Measurements from ENCODE around the gene ADCY1.
"Not testable (repeated sequence)": the region's sequence is repeated elsewhere in the genome, so short reads cannot be mapped to it uniquely, and the experiment has no call there.

ADCY1 gene

DNA sequence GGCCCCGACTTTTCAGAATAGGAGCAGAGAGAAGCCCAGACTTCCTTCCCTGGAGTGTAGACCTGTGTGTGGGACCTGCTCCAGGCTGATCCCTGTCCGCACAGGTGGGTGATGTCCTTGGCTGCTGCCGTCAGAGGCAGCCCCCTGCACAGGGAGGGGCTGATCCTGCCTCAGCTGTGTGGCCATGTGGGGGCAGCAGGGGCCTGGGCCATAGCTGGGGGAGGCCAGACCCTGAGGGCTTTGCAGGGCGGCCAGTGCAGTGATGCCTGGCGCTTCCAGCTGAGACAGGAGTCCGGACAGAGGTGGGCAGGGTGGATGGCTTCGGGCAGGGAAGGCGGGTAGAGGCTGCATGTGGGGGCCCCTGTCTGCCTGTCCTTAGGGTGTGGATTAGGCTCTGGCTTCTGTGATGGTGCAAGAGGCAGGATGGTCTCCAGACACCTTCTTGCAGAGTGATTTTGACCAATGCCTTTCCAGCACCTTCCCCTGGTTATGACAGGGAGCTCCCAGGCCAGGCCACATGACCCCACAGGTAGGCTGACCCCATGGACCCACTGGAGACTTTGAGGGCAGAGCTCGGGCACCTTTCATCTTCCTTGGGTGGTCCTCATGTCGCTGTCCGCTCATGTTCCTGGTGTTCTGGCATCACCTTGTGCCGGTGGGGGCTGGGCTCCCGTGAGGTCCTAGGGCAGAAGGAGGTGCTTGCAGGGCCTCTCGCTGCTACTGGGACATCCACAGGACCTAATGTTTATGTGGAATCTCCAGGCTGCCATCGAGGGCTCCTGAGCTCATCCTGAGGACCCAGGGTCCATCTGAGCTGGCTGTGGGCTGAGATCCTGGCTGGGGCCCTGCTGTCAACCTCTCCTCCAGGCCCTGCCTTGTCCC, 141.5 kb downstream of the ADCY1 start:
- no peak for DNase-seq

DNA sequence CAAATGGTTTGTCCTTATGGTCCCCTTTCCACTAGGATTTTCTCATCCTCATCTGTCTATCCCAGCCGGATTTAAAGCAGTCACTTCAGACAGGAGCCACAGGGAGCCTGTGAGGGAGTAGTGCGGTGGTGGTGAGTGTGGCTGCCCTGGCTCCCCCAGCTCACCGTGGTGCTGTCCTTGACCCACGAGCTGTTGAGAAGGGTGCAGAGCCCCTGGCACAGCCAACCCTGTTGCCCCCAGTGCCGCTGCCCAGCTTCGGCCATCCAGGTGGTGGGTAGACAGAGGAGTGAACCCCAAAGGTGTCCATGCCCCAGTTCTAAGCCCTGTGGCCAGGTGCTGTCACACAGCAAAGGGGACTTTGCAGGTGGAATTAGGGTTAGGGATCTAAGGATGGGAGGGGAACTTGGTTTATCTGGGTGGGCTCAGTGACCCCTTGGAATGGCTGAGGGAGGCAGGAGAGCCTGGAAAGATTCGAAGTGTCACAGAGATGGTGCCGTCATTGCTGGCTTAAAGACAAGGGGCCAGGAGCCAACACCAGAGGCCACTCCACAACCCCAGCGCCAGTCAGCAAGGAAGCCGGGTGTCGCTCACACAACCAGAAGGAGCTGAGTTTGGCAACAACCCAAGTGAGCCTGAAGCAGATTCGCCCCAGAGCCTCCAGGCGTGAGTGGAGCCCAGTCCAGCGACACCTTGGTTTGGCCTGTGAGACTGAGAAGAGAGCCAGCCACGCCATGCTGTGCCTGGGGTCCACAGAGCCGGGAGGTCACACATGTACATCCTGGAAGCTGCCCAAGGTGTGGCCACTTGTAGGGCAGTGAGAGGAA, 142.4 kb downstream of the ADCY1 start:
- DNase-seq: no peak

DNA sequence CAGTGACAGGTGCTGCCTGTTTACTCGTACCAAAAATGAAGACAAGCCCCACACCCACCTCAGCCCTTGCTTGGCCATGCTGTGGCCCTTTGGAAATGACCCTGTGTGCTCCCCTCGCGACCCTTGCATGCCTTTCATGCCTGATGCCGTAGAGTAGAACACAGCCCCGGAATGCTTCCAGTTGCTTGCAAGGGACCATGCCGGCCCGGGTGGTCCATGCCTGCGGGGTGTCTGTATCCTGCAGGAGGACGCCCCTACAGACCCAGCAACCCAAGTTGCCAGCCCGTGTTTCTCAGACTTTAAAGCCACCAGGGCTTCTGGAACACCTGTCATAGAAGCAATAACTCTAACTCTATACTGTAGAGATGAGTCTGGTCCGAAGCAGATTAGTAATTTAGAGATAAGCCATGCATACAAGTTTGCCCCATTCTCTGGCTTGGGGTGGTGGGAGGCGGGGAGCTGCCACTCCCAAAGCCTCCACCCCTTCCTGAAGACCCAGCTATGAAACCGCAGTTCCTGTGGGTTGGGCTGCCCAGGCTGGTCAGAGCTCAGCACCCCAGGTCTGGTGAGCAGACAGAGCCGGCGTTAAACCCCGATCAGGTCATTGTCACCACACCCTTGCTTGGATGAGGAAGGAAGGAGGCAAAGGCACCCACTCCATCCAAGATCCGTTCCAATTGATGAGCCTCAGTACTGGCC, 143.5 kb downstream of the ADCY1 start:
- DNase-seq: no peak

DNA sequence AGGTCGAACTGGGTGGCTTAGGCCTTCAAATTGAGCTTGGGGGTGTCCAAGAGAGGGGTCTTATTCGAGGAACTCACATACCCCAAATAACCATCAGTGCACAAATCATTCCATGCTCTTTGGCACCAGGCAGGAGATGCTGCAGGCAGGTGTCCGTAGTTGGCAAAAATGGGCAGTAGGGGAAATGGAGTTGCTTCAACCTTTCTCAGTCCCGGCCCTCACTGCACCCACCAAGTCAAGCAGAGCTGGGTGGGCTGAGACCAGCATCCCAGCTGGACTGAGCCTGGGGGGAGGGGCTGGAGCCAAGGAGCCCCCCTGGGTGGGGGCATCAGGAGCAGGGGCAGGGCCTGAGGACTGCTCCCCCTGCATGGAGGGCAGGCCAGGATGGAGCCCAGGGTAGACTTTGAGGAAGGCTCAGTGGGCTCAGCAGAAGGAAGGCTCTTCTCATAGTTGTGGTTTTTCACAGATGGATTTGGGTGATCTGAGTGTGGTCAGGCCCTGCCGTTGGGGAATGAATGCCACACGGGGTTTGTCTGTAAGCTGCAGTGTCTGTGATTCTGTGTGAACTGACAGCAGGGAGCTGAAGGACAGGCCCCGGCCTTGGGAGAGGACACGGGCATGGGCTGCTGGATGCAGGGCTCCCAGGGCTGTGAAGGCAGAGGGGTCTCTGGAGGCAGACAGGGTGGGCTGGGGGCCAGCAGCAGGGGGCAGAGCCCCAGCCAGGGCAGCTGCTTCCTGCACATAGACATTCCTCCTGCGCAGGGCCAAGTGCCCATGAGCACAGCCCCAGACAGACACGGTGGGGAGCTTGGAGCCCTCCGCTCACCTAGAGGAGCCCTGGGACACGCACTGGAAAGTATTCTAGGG, 144.5 kb downstream of the ADCY1 start:
- DNase-seq: no peak

DNA sequence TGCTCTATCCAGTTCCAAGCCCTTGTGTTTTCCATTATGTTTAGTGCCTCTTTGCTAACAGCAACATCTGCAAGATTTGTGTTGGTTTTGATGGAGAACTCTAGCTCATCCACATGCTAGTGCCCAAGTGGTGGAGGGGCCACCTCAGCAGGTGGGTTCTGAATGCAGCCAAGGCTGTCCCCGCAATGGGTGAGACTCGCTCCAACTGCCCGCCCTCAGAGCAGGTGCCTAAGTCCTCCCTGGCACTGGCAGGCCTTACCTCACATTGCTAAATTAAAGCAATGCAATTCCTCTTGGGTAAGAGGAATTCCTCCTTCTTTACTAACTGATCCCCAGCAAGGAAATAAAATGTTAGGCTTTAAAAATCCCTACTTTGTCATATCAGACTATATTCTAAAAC, 146.8 kb downstream of the ADCY1 start:
- DNase-seq: no peak

DNA sequence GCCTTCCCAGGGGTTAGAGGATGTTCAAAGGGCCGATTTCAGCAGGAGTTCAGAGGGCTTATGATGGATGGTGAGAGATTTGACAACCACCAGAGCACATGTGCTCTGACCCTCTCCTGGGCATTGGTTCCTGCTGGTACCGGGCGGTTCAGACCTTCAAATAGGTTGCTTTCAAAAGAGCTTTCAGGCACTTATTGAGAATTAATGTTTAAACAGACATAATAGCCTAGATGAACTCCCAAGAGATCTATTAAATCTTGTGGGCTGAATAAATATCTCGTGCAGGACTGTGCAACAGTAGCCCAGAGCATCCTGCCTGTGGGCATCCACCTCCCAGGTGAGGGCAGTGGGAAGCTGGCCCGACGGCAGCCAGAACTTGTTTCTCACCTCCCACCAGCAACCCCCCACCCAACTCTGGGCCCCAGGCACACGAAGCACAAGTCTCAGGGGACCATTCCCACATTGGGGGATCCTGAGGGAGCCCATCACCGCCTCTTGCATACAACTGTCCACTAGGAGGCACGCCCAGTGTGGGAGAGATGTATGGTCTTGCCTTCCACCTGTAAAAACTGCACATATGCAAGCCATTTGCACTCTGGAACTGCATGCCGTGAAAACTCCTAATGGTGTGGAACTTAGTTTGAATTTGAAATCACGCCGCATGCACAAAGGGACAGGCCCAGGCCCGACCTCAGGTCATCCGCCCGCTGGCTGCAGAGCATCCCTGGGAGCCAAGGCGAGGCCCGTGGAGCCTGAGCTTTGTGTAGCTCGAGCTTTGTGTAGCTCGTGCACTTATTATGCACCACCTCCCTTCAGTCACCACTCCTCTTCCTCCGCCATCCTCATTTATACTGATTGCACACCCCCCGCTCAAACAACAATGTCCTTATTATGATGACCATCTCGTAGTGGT, 147.8 kb downstream of the ADCY1 start:
- DNase-seq: no peak

DNA sequence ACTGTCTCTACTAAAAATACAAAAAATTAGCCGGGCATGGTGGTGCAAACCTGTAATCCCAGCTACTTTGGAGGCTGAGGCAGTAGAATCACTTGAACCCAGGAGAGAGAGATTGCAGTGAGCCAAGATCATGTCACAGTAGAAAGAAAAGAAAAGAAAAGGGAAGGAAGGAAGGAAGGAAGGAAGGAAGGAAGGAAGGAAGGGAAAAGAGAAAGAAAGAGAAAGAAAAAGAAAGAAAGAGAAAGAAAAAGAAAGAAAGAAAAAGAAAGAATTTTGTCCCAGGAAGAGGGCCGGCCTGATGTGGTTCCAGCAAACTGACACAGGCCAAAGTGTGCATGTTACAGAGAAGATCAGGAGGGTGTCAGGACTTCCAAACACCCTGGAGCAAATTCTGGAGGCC, 151.1 kb downstream of the ADCY1 start:
- DNase-seq: not testable (repeated sequence)

DNA sequence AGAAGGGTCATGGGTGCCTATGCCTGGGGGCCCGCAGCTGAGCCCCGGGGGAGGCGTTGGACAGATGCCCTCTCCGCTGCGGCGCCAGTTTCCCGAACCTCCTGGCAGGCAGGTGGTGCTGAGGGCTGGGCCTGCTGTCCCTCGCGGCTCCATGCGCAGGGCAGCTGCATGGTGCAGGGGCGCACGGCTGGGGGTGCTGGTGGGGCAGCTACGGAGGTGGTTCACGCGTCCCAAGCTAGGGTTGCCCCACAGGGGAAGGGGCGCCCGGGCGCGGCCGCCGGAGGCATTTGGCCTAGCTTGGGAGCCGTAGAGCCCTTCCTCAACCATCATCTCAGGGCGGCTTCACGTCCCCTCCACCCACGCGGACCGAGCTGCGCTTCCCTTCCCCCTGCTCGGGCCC, 152.7 kb downstream of the ADCY1 start:
- no peak for DNase-seq

DNA sequence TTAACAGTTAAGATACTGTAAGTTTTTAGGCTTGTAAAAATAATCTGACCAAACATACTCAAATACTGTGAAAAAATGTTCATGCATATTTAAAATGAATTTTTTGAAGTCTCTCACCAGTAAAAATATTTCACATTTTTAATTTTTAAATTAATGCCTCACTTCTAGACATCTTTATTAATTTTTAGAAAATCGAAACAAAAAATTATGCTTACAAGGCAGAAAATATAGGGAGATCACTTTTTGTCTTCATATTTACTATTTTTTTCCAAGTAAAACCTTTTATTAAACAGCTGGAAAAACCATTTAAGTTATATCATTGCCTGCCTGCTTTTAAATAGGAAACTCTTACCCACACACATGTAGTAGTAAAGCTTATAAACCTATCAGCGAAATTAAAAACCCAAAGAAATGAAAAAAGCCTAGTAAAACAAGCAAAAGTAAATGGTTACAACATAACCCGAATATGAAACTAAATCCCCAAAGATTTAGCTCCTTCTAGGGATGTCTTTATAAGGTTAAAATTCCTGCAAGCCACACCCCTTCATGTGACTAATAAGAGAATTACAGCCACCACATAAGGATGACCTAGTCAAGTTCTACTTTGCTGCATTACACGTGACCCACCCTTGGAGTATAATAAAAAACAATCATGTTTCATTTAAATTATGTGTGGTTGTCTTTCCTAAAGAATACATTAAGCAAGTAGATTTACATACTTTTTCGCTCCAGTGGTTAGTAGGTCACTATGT, 157.7 kb downstream of the ADCY1 start:
- DNase-seq: peak; percentile 52

DNA sequence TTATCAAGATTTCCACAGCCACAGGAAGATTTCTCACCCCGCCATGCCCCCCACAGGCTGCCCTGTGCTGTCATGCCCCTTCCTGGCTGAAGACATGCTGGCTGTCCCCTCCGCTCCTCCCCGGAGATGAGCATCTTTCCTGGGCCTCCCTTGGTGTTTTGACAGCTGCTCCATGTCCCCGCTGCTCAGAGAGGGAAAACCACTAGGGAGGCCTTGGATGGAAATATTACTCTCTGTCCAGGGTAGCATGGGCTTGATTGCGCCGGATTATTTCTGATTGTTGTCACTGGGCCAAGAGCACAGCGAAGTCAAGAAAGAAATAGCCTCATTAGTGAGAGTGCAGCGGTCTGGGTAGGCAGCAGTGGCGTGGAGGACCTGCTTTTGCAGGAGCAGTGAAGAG, 164.8 kb downstream of the ADCY1 start:
- DNase-seq: not testable (repeated sequence)

DNA sequence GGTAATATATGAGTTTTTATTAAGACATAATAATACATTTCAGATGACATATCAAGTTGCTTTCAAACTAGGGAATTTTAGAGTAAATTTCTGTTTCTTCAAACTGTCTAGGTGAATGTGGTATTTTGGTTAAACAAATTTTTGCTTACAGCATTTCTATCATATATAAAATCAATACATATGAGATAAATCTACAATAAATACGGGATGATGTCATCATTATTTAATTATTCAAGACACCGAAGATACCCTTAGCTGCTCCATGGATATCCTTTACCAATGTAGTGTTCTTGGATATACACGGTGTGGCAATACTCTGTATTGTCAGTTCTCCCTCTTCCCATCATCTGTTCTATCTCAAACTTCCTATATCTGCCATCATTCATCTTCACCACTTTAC, 166.4 kb downstream of the ADCY1 start:
- DNase-seq: not testable (repeated sequence)

DNA sequence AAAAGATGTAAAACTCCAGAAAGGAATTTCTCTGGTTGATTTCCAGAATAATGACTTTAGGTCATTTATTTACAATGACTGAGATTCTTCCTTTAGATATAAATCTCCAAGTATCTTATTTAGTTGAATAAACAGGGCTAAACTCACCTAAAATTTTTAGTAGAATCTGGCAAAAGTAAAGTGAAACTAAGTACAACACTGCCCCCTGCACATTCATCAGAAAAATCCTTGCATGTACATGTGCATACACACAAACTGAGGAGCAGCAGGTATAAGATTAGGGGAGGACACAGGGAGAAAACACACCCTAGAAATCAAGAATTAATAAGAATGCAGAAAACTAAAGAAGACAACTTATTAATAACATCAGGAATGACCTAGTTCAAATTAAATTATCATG, 174.8 kb downstream of the ADCY1 start:
- not testable (repeated sequence) for DNase-seq

DNA sequence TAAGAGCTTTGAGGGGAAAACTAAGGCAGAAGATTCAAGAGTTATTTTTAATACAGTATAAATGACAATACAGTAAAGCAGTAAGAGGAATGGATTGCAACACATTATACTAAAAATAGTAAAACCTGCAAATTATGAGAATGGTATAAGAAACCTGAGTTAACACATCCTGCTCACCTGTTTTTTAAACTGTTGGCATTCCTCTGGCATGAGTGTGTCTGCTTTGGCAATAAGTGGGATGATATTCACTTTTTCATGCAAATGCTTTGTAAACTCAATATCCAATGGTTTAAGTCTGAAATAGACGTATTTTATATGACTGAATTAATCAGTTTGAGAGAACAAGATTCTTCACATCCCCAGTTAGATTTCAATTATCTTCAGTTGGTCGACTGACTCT, 177.2 kb downstream of the ADCY1 start:
- DNase-seq: not testable (repeated sequence)

DNA sequence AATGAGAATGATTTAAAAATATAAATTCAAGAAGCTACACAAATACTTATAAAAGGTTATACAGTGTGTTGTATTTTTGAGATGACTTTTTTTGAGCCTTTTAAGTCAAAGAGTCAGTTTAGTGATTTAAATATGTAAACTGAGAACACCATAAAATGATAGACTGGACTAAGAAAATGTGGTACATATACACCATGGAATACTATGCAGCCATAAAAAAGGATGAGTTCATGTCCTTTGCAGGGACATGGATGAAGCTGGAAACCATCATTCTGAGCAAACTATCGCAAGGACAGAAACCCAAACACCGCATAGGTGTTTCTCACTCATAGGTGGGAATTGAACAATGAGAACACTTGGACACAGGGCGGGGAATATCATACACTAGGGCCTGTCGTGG, 182.2 kb downstream of the ADCY1 start:
- not testable (repeated sequence) for DNase-seq

DNA sequence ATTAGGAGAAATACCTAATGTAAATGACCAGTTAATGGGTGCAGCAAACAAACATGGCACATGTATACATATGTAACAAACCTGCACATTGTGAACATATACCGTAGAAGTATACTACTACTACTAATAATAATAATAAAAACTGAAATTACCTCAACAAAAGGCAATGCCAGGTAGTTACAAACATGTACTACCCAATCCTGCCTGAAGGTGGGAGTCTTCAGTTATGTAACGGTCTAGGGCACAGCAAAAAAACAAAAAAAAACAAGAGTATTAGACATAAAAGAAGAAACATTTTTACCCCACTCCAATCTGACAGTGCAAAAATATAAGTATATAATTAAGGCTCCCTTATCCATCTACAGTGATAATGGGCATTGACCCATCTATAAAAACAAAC, 182.6 kb downstream of the ADCY1 start:
- not testable (repeated sequence) for DNase-seq

DNA sequence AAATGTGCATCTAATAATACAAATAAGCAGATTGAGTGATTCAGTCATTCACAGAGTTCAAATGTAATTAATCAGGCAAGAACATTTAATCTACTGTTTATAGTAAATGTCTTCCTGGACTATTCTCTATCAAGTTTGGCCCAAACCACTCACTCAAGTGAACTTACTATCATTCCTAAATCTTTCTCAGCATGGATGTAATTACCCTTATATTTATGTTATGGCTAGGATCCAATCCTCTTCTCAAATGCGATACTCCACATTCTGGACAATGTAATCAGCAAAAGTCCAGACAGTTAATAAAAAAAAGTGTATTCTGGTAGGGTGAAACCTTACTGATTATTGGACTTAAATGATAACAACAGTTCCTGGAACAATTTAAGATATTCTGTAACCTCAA, 185.3 kb downstream of the ADCY1 start:
- not testable (repeated sequence) for DNase-seq

DNA sequence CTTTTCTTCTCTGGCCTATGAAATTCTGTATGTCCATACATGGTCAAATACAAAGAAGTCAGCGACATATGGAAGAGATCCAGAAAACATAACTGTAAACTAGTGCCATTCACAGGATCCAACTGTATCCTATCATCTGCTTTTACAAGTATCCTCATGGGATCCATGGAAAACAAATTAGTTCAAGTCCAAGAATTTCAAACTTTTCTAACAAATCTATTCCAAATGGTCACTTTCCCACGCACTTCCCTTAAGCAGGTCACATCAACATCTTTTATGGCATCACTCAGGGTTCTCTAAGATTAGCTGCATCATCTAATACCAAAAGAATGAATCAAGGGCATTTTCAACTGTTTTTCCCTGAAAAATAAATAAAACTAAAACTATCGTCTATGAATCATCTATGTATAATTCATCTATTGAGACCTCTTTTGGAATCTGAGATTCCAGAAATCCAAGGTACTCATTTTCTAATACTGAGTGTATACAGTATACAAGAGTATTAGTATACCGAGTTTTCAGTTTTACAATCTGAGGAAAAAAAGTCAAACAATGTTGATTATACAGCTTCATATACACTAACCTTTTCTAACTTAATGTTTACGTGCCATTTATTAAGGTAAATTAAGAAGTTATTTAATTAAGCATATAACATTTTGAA, 187.5 kb downstream of the ADCY1 start:
- DNase-seq: not testable (repeated sequence)

DNA sequence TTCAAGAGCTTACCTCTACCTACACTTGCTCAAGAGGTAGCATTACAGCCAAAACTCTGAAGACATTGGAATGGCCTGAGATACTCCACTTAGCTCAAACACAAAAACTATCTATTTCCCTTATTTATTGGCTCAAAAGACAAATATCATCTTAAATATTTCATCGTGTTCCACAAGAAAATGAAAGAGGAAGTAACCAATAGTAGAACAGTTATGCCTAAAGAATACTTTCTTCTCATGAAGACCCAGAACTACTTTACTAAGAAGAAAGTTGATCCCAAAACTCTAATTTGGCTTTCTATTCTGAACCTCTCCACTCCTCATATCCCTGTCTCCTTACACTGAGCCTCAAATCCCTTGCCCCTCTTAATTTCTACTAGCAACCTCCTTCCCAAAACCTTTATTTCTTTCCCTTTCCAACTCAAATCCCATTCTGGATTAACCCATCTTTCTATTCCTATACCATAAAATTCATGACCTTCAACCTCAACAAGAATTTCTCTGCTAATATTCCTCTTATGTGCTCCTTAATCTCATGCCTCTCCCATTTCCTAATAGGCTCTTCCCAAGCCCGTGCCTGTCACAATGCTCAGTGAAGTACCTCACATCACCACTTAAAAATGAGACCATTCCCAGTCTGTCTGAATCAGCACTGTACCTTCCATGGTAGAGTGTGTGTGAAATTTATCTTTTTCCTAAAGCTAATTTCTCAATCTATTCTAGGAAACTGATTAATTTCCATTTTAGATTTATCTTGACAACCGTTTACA, 188.2 kb downstream of the ADCY1 start:
- DNase-seq: peak; percentile 2
